WTC11 (cell line): ENCODE results near the gene PTPRN2. TPM values are rescaled to one million over a fixed set of nuclear protein-coding genes. Genes with fewer than 3 reads are reported as not detected.

Experiments used
- ATAC-seq: fragments of 200-7000 bp; cut with Tn5 transposase; 2 replicates; pipeline ENCODE4 v1.10.0; 2021; ENCODE audit warnings: mild to moderate bottlenecking, moderate library complexity
- CTCF ChIA-PET: fragments of 300-600 bp; sonication (Branson Sonifier 250); formaldehyde crosslinking; loops from one replicate; lab custom pipeline; 2021; ENCODE audit warnings: antibody characterized with exemption; lab: Charles Lee
- POLR2A ChIA-PET: fragments of 350-600 bp; sonication (Branson Sonifier 250); formaldehyde crosslinking; loops from one replicate; lab custom pipeline; 2021; ENCODE audit warnings: antibody characterized with exemption; lab: Charles Lee
- DNase-seq: peaks from one replicate; pipeline ENCODE4 v3.0.0; 2021; ENCODE audit warnings: low spot score
- H3K27ac Mint-ChIP-seq: 2 replicates; pipeline ENCODE4 v1.8.0; 2021; ENCODE audit warnings: mixed read lengths
- H3K27me3 Mint-ChIP-seq: 2 replicates; pipeline ENCODE4 v1.8.0; 2021; ENCODE audit warnings: low read depth, mild to moderate bottlenecking, moderate library complexity, mixed read lengths
- H3K36me3 Mint-ChIP-seq: 2 replicates; pipeline ENCODE4 v1.8.0; 2021; ENCODE audit warnings: mixed read lengths
- H3K4me1 Mint-ChIP-seq: 2 replicates; pipeline ENCODE4 v1.8.0; 2022; ENCODE audit warnings: mixed read lengths
- H3K4me3 Mint-ChIP-seq: 2 replicates; pipeline ENCODE4 v1.8.0; 2021; ENCODE audit warnings: mild to moderate bottlenecking, moderate library complexity, mixed read lengths
- H3K9me3 Mint-ChIP-seq: 2 replicates; pipeline ENCODE4 v1.8.0; 2021; ENCODE audit warnings: mixed read lengths
- AR ChIP-seq: fragments of 250-450 bp; sonication (Bioruptor Pico); IDR thresholded peaks from 2 replicates; pipeline ENCODE4 v1.9.0; 2021; ENCODE audit warnings: mild to moderate bottlenecking
- ATF2 ChIP-seq: sonication (generic); formaldehyde crosslinking; IDR thresholded peaks from 2 replicates; pipeline ENCODE4 v1.8.1; 2022; ENCODE audit warnings: low read depth, missing genetic modification reagents, borderline replicate concordance
- ATF3 ChIP-seq: sonication (generic); formaldehyde crosslinking; conservative IDR thresholded peaks from 2 replicates; pipeline ENCODE4 v1.8.1; 2022; ENCODE audit warnings: mild to moderate bottlenecking, missing genetic modification reagents
- FOXJ3 ChIP-seq: sonication (generic); formaldehyde crosslinking; IDR thresholded peaks from 2 replicates; pipeline ENCODE4 v1.9.0; 2021; ENCODE audit warnings: missing genetic modification reagents, mild to moderate bottlenecking, borderline replicate concordance
- FOXP4 ChIP-seq: sonication (generic); formaldehyde crosslinking; IDR thresholded peaks from 2 replicates; pipeline ENCODE4 v1.8.0; 2022; ENCODE audit warnings: mild to moderate bottlenecking, missing genetic modification reagents
- GTF2I ChIP-seq: fragments of 250-450 bp; sonication (Bioruptor Pico); conservative IDR thresholded peaks from 2 replicates; pipeline ENCODE4 v1.4.0; 2021; ENCODE audit warnings: mild to moderate bottlenecking
- IRF2 ChIP-seq: sonication (generic); formaldehyde crosslinking; IDR thresholded peaks from 2 replicates; pipeline ENCODE4 v1.8.0; 2022; ENCODE audit warnings: low read depth, missing genetic modification reagents, borderline replicate concordance
- MAX ChIP-seq: sonication (generic); formaldehyde crosslinking; IDR thresholded peaks from 2 replicates; pipeline ENCODE4 v1.8.0; 2022; ENCODE audit warnings: mild to moderate bottlenecking, missing genetic modification reagents
- MYBL2 ChIP-seq: sonication (generic); formaldehyde crosslinking; IDR thresholded peaks from 2 replicates; pipeline ENCODE4 v1.8.1; 2023; ENCODE audit warnings: mild to moderate bottlenecking, moderate library complexity, missing genetic modification reagents
- NR1H2 ChIP-seq: sonication (generic); formaldehyde crosslinking; IDR thresholded peaks from 2 replicates; pipeline ENCODE4 v1.9.0; 2021; ENCODE audit warnings: mild to moderate bottlenecking, moderate library complexity, missing genetic modification reagents
- SMAD3 ChIP-seq: sonication (generic); formaldehyde crosslinking; IDR thresholded peaks from 2 replicates; pipeline ENCODE4 v1.8.0; 2022; ENCODE audit warnings: missing genetic modification reagents, mild to moderate bottlenecking, borderline replicate concordance
- SP1 ChIP-seq: sonication (generic); formaldehyde crosslinking; conservative IDR thresholded peaks from 2 replicates; pipeline ENCODE4 v1.8.1; 2022; ENCODE audit warnings: missing genetic modification reagents
- ZBTB43 ChIP-seq: sonication (generic); formaldehyde crosslinking; IDR thresholded peaks from 2 replicates; pipeline ENCODE4 v1.8.1; 2023; ENCODE audit warnings: mild to moderate bottlenecking, missing genetic modification reagents
- ZMAT4 ChIP-seq: fragments of 250-450 bp; sonication (Bioruptor Pico); IDR thresholded peaks from 2 replicates; pipeline ENCODE4 v1.9.0; 2021; ENCODE audit warnings: mild to moderate bottlenecking
- ZNF281 ChIP-seq: sonication (generic); formaldehyde crosslinking; IDR thresholded peaks from 2 replicates; pipeline ENCODE4 v1.8.0; 2023; ENCODE audit warnings: mild to moderate bottlenecking, missing genetic modification reagents
- total RNA-seq: library from RNA; stranded (reverse); gene quantifications from 3 replicates; pipeline ENCODE4 v1.2.3, GENCODE V29; 2021

The PTPRN2 gene
- total RNA-seq, 1 experiment from 2014 or later: 4.7 TPM

- ATAC-seq (no peak), DNase-seq (no peak)
- no peak overlapping the region for H3K4me3 Mint-ChIP-seq
- peaks cover 4% of the 10 kb centered on the region; the same call in 1 of the 2 replicates for H3K27me3 Mint-ChIP-seq
- no peak for TF ChIP-seq MYBL2
- no peak for TF ChIP-seq IRF2 (CRISPR knock-in tag)
- TF ChIP-seq ZBTB43 (CRISPR knock-in tag): no peak
- peaks cover 35% of the 10 kb centered on the region for H3K9me3 Mint-ChIP-seq
- H3K27ac Mint-ChIP-seq: no peak overlapping the region
- ChIA-PET CTCF (no interaction called here), POLR2A (no interaction called here)
- peaks cover 9% of the 10 kb centered on the region for H3K4me1 Mint-ChIP-seq
- H3K36me3 Mint-ChIP-seq: peaks cover 25% of the 10 kb centered on the region
Observed at GRCh38 chr7:158083526-158084310, 503.9 kb downstream of the PTPRN2 start.

GRCh38 chr7:158082761-158083160, 504.9 kb downstream of the PTPRN2 start:
- peaks cover 42% of the 10 kb centered on the region for H3K9me3 Mint-ChIP-seq
- ATAC-seq (no peak), DNase-seq (no peak)
- CTCF ChIA-PET: no interaction called here
- peaks cover 9% of the 10 kb centered on the region for H3K4me1 Mint-ChIP-seq
- no peak overlapping the region for H3K27ac Mint-ChIP-seq
- H3K36me3 Mint-ChIP-seq: peaks cover 31% of the 10 kb centered on the region
- POLR2A ChIA-PET: interaction anchor here (0.6 kb wide), 1 partner anchor 1803 kb away, joined by 3 read pairs; no protein-coding TSS in a partner anchor
- peaks cover 4% of the 10 kb centered on the region; the same call in 1 of the 2 replicates for H3K27me3 Mint-ChIP-seq
- no peak overlapping the region for H3K4me3 Mint-ChIP-seq
- TF ChIP-seq ZMAT4 (CRISPR knock-in tag): no peak
- no peak for TF ChIP-seq FOXP4 (CRISPR knock-in tag)
- TF ChIP-seq NR1H2 (CRISPR knock-in tag): no peak
- TF ChIP-seq ZNF281 (CRISPR knock-in tag): no peak
- TF ChIP-seq FOXJ3: no peak
- no peak for TF ChIP-seq MAX (CRISPR knock-in tag)
- no peak for TF ChIP-seq GTF2I (CRISPR knock-in tag)
- TF ChIP-seq SMAD3: no peak
- TF ChIP-seq SP1 (CRISPR knock-in tag): no peak
- no peak for TF ChIP-seq ATF3 (CRISPR knock-in tag)
- no peak for TF ChIP-seq AR (CRISPR knock-in tag)
- TF ChIP-seq ATF2: no peak
